ENCODE results near the gene AVPR2.
A peak's percentile ranks its signal among the peaks of the same experiment; 100 is the strongest.

Gene AVPR2

DNA sequence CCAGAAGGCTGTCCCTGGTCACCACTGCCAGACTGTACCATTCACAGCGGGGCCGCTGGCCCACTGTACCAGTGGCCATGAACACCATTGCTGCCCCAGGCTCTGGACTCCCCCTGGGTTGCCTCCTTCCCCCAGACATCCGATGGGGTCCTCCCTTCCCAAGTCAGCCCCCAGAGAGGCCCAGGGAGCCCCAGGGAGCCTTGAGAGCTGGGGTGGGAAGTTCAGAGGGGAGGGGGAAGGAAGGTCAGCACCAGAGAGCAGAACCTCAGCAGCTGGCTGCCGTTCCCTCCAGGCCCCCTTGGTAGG, 22.0 kb downstream of the AVPR2 start:
- Histone ChIP-seq H3K4me3 (ENCODE audit: low read length) (peak overlapping the region; percentile 78), H3K9me3 (replicated peaks; ENCODE audit: insufficient read depth, low read length) (no peaks in the 10 kb centered on the region), H3K79me2 (ENCODE audit: low read length) (peaks cover 52% of the 10 kb centered on the region), H4K20me1 (ENCODE audit: insufficient read depth, low read length) (no peaks in the 10 kb centered on the region), H3K9me2 (replicated peaks; ENCODE audit: insufficient read depth, low read length) (no peaks in the 10 kb centered on the region), H3K27me3 (replicated peaks; ENCODE audit: insufficient read depth, low read length) (no peaks in the 10 kb centered on the region), H3K9ac (ENCODE audit: low read length) (peak overlapping the region; percentile 91), H3K27ac (ENCODE audit: low read length) (peak overlapping the region; percentile 98), H2AFZ (ENCODE audit: low read length) (no peak overlapping the region), H3F3A (ENCODE audit: insufficient read depth, low read length) (peaks cover 38% of the 10 kb centered on the region), H3K4me1 (ENCODE audit: low read length) (peaks cover 11% of the 10 kb centered on the region; the same call in 1 of the 2 replicates), H3K4me2 (ENCODE audit: low read depth, low read length) (peak overlapping the region; percentile 73), H3K36me3 (replicated peaks; ENCODE audit: insufficient read depth, low read length) (no peaks in the 10 kb centered on the region)
- TF ChIP-seq EZH2 (optimal IDR thresholded peaks at IDR 0.05; ENCODE audit: low read depth, low read length) (no peak), EZH2phosphoT487 (IDR thresholded peaks at IDR 0.05; ENCODE audit: low read length) (no peak)
- TF ChIP-seq, protein P1, sequence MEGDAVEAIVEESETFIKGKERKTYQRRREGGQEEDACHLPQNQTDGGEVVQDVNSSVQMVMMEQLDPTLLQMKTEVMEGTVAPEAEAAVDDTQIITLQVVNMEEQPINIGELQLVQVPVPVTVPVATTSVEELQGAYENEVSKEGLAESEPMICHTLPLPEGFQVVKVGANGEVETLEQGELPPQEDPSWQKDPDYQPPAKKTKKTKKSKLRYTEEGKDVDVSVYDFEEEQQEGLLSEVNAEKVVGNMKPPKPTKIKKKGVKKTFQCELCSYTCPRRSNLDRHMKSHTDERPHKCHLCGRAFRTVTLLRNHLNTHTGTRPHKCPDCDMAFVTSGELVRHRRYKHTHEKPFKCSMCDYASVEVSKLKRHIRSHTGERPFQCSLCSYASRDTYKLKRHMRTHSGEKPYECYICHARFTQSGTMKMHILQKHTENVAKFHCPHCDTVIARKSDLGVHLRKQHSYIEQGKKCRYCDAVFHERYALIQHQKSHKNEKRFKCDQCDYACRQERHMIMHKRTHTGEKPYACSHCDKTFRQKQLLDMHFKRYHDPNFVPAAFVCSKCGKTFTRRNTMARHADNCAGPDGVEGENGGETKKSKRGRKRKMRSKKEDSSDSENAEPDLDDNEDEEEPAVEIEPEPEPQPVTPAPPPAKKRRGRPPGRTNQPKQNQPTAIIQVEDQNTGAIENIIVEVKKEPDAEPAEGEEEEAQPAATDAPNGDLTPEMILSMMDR (IDR thresholded peaks at IDR 0.05; ENCODE audit: low read length) = no peak
- DNase-seq = no peak

DNA sequence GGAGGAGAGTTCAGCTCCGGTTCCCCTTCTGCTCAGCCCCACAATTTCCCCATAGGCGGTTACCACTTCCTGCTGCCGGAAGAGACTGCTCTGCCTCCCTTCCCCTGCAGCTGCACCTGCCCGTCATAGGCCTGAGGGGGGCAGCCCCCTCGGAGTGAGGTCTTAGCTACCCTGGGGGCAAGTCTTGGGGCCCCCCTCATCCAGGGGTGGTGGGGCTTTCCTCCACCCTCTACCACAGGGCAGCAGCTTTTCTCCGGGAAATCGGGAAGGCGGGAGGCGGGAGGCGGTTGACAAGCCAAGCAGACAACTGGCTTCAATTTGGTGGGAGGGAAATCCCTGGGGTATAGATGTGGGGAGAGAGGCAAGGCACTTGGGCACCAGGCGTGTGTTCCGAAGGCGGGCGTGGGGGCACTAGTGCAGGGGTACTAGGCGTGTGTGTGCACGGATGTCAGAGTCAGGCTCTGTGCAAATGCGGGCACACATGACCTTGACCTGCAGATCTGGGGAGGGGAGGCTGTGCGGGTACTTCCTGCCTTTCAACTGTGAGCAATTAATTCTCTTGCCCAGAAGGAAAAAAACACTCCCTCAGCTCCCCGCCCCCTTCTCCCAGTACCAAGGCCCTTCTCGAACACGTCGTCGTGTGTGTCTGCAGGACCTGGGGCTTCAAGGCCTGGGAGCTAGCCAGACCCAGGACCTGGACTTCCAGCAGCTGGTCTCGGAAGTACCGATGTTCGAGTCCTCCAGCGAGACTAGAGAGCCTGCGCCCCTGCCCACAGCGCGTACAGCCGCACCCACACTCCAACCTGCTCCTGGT, 22.6 kb downstream of the AVPR2 start:
- peak overlapping the region; percentile 78 for H3K4me3 ChIP-seq (ENCODE audit: low read length)
- peak overlapping the region; percentile 91 for H3K9ac ChIP-seq (ENCODE audit: low read length)
- H3F3A ChIP-seq (ENCODE audit: insufficient read depth, low read length) = peaks cover 38% of the 10 kb centered on the region
- H2AFZ ChIP-seq (ENCODE audit: low read length) = no peak overlapping the region
- H3K79me2 ChIP-seq (ENCODE audit: low read length) = peaks cover 52% of the 10 kb centered on the region
- no peaks in the 10 kb centered on the region for H4K20me1 ChIP-seq (ENCODE audit: insufficient read depth, low read length)
- peak overlapping the region; percentile 73 for H3K4me2 ChIP-seq (ENCODE audit: low read depth, low read length)
- TF ChIP-seq EZH2 (optimal IDR thresholded peaks at IDR 0.05; ENCODE audit: low read depth, low read length) (no peak), EZH2phosphoT487 (IDR thresholded peaks at IDR 0.05; ENCODE audit: low read length) (no peak)
- TF ChIP-seq, protein P1 (IDR thresholded peaks at IDR 0.05; ENCODE audit: low read length) = no peak; the same call in 1 of the 2 replicates
- no peaks in the 10 kb centered on the region for H3K36me3 ChIP-seq (replicated peaks; ENCODE audit: insufficient read depth, low read length)
- H3K4me1 ChIP-seq (ENCODE audit: low read length) = peaks cover 11% of the 10 kb centered on the region; the same call in 1 of the 2 replicates
- H3K9me2 ChIP-seq (replicated peaks; ENCODE audit: insufficient read depth, low read length) = no peaks in the 10 kb centered on the region
- no peaks in the 10 kb centered on the region for H3K9me3 ChIP-seq (replicated peaks; ENCODE audit: insufficient read depth, low read length)
- H3K27ac ChIP-seq (ENCODE audit: low read length) = peak overlapping the region; percentile 98
- peak; percentile 86 for DNase-seq
- H3K27me3 ChIP-seq (replicated peaks; ENCODE audit: insufficient read depth, low read length) = no peaks in the 10 kb centered on the region

DNA sequence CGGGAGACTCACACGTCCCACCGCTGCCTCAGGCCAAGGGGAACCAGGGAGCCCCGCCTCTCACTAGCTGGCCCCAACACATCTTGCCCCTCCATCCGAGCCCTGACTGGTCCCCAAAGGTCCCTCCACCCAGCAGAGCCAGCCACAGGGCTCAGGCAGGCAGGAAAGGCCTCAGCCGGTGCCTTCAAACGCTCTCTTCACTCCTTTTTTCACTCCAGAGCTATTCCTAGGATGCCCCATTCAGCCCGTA, 23.1 kb downstream of the AVPR2 start:
- no peaks in the 10 kb centered on the region for H3K36me3 ChIP-seq (replicated peaks; ENCODE audit: insufficient read depth, low read length)
- peak overlapping the region; percentile 98 for H3K27ac ChIP-seq (ENCODE audit: low read length)
- H3K27me3 ChIP-seq (replicated peaks; ENCODE audit: insufficient read depth, low read length) = no peaks in the 10 kb centered on the region
- no peak for TF ChIP-seq EZH2phosphoT487 (IDR thresholded peaks at IDR 0.05; ENCODE audit: low read length)
- TF ChIP-seq, protein P1 (IDR thresholded peaks at IDR 0.05; ENCODE audit: low read length) = no peak
- no peak for TF ChIP-seq EZH2 (optimal IDR thresholded peaks at IDR 0.05; ENCODE audit: low read depth, low read length)
- no peaks in the 10 kb centered on the region for H3K9me3 ChIP-seq (replicated peaks; ENCODE audit: insufficient read depth, low read length)
- no peaks in the 10 kb centered on the region for H3K9me2 ChIP-seq (replicated peaks; ENCODE audit: insufficient read depth, low read length)
- H3K79me2 ChIP-seq (ENCODE audit: low read length) = peaks cover 52% of the 10 kb centered on the region
- H3K9ac ChIP-seq (ENCODE audit: low read length) = peak overlapping the region; percentile 91
- peaks cover 38% of the 10 kb centered on the region for H3F3A ChIP-seq (ENCODE audit: insufficient read depth, low read length)
- peaks cover 11% of the 10 kb centered on the region; the same call in 1 of the 2 replicates for H3K4me1 ChIP-seq (ENCODE audit: low read length)
- peak overlapping the region; percentile 78 for H3K4me3 ChIP-seq (ENCODE audit: low read length)
- peak overlapping the region; percentile 73 for H3K4me2 ChIP-seq (ENCODE audit: low read depth, low read length)
- H4K20me1 ChIP-seq (ENCODE audit: insufficient read depth, low read length) = no peaks in the 10 kb centered on the region
- H2AFZ ChIP-seq (ENCODE audit: low read length) = no peak overlapping the region
- DNase-seq = peak; percentile 14
